ENCODE measurements around the gene RNF32.

Gene RNF32

DNA sequence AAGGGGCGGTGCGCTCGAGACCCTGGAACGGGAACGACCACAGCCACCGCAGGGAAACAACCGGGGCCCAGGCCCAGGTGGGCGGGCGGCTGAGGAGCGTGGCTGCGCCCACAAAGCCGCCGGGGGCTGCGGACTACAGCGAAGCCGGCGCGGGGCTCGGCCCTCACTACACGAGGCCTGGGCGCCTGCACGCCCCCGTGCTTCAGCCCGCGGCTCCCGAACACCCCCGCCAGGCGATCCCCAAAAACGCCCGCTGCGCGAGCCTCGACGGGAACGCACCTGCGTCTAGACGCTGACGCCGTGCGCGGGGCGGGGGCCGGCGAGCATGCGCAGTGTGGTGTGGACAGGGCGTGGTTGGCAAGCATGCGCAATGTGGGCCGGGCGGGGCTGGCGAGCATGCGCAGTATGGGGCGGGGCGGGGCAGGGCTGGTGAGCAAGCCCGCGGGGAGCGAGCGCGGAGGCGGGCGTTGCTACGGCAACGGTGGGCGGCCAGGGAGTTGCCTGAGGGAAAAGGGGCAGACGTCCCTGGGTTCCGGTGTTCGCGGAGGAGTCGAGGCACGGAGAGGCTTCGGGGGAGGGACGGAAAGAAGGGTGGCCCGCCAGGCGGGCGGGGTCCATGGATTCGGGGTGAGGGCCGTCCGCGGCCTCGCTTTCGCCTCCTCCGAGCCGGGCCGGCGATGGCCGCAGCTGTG lies at the start of gene RNF32:
RNF32 (plus strand) TSS at position 518 of the 692 bp plus-strand sequence. CDS start 3,104 bp downstream, outside the sequence.
- peak; percentile 85 for DNase-seq (ENCODE audit: low read depth)

DNA sequence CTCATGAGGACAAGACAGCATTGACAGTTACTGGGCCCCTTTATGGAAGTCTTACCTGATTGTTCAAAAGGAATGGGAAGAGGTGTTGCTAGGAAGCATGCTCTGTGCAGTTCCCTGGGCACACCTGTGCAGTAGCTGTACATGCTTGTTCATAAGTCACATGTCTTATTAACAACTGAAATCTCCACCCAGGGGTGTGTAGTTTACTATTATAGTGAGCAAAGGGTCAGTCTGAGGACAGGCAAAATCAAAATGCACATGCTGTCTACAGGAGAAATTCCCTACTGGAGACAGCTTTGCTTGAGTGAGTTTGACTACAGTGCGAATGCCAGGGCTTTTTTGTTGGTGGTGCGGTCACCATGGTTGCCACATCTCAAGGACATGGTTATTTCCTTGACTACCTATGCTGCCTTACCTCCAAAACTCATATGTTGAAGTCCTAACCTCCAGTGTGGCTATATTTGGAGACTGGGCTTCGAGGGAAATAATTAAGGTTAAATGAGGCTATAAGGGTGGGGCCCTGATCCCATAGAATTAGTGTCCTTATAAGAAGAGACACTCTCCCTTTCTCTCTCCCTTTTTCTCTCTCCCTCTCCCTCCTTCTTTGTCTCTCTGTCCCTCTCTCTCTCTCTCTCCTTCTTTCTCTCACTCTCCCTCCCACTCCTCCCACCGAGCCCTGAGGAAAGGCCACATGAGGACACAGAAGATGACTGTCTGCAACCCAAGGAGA lies 48.3 kb upstream of the RNF32 start:
- DNase-seq (ENCODE audit: low read depth) = no peak

DNA sequence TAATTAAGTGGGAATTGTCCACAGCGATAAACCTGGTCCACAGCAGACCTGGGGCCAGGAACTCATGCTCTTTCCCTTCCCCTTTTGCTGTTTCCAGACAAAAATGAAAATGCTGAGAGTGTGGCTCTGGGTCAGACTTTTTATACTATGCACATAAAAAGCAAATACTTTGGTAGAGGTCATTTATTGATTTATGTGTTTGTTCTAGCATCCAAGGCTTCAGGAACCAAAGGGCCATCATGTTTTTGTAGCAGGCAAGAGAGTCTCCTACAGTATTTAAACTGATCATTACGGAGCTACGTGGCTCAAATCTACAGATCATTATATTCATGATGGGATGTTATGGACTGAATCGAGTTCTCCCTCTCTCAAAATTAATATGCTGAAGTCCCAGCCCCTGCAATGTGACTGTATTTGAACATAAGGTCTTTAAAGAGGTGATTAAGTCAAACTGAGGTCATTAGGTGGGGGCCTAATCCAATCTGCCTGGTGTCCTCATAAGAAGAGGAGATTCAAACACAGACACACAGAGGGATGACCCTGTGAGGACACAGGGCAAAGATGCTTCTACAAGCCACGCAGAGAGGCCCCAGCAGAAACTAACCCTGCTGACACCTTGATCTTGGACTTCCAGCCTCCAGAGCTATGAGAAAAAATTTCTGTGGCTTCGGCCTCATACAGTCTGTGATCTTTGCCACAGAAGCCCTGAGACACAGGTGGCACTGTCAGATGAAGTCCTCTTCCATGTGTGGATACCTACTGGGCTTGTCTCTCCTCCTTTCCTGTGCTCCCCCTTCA lies 46.1 kb upstream of the RNF32 start:
- no peak for DNase-seq (ENCODE audit: low read depth)

DNA sequence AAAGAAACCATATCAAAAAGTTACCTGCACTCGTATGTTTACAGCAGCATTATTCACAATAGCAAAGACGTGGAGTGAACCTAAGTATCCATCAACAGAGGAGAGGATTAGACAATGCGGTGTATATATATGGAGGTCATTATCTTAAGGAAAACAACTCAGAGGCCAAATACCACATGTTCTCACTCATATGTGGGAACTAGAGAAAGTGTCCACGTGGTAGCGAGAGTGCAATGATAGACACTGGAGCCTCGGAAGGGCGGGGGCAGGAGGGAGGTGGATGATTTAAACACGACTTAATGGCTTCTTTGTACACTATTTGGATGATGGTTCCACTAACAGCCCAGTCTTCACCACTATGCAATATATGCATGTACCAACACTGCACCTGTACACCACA lies 40.1 kb upstream of the RNF32 start:
- DNase-seq (ENCODE audit: low read depth) = no peak

- DNase-seq (ENCODE audit: low read depth) = no peak
These were observed 38.3 kb upstream of the RNF32 start for GRCh38 chr7:156602283-156602682.

- DNase-seq (ENCODE audit: low read depth) = no peak
These were observed 37.6 kb upstream of the RNF32 start for GRCh38 chr7:156603011-156603410.

DNA sequence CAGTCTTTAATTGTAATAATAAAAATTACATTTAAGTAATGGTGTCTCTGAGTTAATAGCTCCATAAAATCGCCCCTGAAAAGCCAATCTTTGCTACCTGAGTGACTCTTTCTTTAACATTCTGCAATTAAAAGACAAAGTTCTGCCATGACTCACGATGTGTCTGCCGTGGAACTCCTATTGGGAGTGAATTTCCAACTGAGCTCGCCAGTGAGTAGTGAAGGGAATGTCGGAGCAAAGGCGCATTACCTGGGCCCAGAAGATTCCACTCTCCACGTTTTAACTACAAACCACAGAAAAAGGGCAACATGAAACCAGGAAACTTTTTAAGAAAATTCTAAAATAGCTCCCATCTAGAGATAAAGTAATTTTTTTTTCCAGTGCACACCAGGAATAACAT lies 36.9 kb upstream of the RNF32 start:
- DNase-seq (ENCODE audit: low read depth) = no peak

DNA sequence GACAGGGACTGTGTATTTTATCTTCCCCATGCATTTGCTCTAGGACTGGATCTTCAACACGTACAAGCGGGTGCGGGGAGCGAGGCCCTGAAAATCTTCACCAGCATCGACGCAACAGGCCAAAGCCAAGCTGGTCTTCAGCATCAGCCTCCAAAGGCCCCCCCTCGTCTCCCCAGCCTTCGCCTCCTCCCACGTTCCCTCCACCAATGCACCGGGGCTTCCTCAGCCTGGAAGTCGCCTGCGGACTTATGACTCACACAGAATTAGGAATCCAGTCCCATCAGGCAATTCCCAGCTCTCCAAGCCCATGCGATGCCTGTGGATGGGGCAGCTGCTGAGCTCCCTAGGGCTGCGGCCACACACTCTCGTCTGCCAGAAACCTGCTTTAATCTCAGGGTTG lies 36.3 kb upstream of the RNF32 start:
- no peak for DNase-seq (ENCODE audit: low read depth)

DNA sequence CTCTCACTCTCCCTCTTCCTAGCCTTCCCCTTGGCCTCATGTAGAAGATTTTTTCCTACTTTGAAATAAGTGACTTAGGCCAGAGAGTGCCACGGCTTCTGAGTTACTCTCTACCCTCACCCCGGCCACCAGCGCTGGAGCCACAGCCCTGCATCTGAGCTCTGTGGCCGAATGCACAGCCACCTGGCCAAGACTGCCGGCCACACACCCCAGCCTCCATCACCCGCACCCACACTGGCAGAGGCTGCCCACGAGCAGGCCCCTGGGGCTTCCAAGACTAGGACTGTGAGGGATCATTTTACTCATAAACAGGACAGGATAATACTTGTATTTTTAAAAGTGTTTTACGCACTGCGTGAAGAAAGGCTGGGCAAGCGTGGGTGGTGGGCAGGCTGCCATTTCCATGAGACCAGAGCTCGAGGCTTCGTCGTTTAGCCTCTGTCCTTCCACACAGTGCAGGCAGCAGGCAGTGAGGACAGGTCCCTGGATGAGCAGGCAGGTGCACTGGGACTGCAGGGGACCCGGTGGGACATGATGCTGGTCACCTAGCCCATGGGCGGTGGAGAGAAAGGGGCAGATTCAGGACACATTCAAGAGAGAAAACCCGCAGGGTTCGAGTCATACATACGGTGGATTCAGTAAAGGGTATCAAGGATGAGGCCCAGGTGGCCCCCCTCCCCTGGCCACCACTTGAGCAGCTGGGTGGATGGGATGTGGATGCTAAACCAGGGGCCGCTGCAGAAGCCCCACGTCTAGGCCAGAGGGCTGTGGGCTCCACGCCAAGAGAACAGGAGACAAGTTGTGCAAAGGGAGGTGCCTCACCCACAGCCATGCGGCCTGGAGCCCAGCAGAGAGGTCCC lies 35.5 kb upstream of the RNF32 start:
- no peak for DNase-seq (ENCODE audit: low read depth)

GRCh38 chr7:156606135-156606534 lies 34.4 kb upstream of the RNF32 start:
- DNase-seq (ENCODE audit: low read depth) = no peak

DNA sequence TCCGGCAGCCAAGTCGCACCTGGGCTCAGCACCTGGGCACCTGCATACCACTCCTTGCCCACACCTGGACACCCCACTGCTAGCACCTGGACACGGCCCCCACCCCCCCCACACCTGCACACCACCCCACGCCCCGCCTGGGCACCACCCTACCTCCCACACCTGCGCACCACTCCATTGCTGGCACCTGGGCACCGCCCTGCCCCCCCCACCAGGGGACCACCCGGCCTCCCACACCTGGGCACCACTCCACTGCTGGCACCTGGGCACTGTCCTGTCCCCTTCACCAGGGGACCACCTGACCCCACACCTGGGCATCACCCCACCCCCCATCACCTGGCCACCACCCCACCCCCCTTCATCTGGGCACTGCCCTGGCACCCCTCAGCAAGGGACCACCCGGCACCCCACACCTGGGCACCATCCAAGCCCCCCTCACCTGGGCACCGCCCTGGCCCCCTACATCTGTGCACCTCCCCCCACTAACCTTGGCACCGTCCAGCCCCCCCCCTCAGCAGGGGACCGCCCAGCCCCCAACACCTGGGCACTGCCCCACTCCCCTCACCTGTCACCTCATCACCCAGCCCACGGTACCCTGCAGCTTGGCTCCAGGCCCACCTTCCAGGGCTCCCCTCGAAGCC lies 33.8 kb upstream of the RNF32 start:
- no peak for DNase-seq (ENCODE audit: low read depth)

- DNase-seq (ENCODE audit: low read depth) = no peak
These were observed 33.0 kb upstream of the RNF32 start for GRCh38 chr7:156607332-156608172.

- no peak for DNase-seq (ENCODE audit: low read depth)
These were observed 32.4 kb upstream of the RNF32 start for GRCh38 chr7:156608173-156608478.

DNA sequence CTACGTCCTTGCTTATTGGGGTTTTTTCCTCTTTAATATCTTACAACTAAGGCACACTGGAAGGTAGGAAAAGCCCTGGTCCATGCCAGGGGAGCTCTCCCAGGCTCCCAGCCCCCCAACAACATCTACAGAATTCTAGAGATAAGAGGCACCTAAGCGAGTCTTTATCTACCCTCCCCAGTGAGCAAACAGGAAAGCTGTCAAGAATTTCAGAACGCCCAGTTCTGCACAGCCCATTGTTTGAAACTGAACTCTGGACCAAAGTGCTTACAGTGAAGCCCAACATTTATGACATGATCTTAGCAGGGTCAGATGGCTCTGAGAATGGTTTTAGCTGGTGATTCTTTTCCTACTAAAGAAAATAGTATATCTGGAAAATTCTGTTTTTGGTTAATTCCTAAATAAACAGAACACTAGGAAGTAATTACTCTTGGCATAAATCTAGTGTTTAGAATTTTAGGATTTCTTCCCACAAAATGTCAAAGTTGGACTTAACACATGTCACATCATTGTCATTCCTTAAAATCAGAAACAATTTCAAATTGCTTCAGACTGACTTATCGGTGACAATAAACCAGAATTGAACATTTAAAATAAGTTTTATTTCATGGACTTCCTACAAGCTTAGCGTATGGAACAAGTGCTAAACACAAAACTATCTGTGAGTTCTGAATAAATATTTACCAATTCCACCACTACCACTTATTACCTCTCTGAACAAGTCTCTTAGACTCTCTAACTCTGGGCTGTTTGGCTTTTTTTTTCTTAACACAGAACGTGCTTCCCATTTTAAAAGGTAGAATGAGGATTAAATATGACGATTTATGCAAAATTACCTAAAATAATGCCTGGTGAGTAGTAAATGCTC lies 31.3 kb upstream of the RNF32 start:
- DNase-seq (ENCODE audit: low read depth) = no peak

- no peak for DNase-seq (ENCODE audit: low read depth)
These were observed 30.4 kb upstream of the RNF32 start for GRCh38 chr7:156610130-156610529.

GRCh38 chr7:156610601-156611000 lies 30.0 kb upstream of the RNF32 start:
- DNase-seq (ENCODE audit: low read depth) = no peak

DNA sequence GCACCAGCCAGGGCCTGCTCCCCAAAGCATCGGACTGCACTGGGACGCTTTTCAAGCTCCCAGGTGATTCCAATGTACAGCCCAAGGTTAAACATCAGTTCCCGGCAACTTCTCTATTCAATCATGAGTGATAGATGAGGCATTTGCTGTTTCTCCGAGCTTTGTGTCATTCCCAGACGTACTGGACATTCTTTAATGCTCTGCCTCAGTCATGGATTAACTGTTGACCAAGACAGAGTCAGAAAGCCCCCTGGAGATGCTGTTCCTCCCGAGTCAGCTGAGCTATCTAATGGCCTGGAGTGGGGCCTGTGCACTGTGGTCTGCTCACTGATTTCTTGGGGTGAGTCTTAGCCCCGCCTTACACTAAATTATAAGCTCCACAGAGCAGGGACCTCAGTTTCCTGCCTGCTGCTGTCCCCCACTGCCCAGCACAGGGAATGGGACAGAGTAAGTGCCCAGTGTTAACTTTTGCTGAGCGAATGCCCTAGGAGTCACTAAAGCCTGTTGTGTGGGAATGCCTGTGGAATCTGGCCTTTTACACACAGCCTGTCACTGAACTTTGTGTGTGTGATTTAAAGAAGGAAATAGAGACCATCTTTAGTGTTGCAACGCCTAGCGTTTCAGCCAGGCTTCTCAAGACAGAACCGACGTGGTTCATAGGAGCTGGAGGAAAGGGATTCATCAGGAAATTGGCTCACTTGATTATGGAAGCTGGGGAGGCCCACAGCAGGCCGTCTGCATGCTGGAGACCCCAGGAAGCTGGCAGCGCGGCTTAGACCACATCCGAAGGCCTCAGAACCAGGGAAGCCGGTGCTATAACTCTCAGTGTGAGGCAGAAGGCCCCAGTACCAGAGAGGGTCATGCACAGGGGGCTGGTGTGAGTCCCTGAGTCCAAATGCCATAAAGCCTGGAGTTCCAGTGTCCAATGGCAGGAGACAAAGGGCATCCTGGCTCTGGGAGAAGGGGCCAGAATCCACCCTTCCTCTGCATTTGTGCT lies 29.3 kb upstream of the RNF32 start:
- DNase-seq (ENCODE audit: low read depth) = no peak

- peak; percentile 45 for DNase-seq (ENCODE audit: low read depth)
These were observed 27.6 kb upstream of the RNF32 start for GRCh38 chr7:156612930-156613329.

Data from activated T-helper 1 cell treated with Interleukin-2 at 50 U/mL for 16 hours (primary cell).